GM18861 (cell line): ENCODE measurements around the gene LMOD2.
A peak's percentile ranks its signal among the peaks of the same experiment; 100 is the strongest.
"Not testable (repeated sequence)": the region's sequence is repeated elsewhere in the genome, so short reads cannot be mapped to it uniquely, and the experiment has no call there.

Experiments
- ATAC-seq: cut with Tn5 transposase; IDR thresholded peaks from one replicate; pipeline ENCODE4 v1.9.1; 2021; ENCODE audit not compliant: unreplicated experiment

The LMOD2 gene, protein sequence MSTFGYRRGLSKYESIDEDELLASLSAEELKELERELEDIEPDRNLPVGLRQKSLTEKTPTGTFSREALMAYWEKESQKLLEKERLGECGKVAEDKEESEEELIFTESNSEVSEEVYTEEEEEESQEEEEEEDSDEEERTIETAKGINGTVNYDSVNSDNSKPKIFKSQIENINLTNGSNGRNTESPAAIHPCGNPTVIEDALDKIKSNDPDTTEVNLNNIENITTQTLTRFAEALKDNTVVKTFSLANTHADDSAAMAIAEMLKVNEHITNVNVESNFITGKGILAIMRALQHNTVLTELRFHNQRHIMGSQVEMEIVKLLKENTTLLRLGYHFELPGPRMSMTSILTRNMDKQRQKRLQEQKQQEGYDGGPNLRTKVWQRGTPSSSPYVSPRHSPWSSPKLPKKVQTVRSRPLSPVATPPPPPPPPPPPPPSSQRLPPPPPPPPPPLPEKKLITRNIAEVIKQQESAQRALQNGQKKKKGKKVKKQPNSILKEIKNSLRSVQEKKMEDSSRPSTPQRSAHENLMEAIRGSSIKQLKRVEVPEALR

DNA sequence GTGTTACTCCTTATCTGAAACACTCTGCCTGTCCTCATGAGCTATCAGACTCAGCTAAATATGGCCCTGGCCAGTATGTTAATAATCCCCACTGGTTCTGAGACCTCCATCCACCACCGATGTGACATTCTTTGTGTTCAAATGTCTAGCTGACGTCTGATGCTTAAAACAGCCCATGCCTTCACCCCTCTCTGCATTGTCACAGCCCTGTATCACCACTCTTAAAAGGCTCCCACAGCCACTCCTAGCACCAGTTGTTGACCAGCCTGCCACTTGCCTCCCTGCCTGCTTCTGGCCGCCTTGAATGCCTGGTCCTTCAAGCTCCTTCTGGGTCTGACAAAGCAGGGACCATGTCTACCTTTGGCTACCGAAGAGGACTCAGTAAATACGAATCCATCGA lies at the start of gene LMOD2:
Gene LMOD2 (plus strand): TSS at position 253 of the 400 bp plus-strand sequence. CDS start 98 bp downstream, at position 351.
- no peak for ATAC-seq

DNA sequence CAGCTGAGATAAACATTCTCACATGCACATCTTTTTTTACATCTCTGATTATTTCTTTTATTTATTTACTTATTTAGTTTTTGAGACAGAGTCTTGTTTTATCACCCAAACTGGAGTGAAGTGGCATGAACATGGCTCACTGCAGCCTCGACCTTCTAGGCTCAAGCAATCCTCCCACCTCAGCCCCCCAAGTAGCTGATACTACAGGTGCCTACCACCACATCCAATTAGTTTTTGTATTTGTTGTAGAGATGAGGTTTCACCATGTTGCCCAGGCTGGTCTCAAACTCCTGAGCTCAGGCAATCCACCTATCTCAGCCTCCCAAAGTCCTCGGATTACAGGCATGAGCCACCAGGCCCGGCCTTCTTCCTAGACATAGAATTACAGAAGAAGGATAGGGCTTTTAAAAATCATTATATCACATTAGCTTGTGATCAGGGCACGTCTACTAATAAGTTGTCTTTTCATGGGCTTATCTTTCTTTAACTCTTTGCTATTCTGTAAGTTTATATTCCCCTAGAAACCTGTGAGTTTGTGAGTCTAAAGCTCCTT lies 48.2 kb upstream of the LMOD2 start:
- no peak for ATAC-seq

DNA sequence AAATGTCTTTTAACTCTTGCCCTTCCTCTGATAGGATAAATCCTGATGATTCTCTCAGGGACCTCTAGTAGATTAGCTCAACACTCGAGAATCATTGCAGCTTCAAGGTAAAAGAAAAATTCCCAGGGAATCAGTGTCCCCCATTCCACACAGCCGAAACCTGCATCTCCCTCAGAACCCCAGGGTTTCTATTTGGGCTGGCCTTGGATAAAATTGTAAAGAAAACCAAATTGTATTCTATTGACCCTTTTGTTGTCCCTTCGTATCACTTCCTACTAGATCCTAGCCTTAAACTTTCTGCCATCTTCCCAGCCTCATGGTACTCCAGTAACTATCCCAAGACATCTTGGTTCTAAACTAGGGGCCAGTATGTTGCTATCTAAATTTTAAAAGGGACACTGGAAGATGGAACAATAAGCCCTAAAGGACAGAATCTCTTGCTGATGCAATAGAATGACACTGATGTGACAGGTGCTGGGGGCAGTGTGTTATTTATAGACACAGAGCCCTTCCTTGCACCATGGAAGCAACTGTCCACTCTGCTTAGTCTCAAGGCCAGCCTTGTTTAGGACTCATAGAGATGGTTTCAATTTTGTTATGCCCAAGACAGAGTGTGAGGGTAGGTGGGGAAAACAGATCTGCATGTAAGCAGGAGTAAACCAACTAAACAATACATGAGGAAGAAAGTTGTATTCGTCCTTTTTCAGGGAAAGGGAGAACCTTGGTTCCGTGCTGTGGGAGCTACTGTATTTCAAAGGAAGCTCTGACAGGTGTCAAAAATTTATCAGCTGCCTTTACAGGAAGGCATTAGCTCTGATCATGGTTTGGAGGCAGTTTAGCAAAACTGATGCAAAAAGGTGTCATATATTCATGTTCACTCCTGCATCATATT lies 46.4 kb upstream of the LMOD2 start:
- ATAC-seq = no peak

DNA sequence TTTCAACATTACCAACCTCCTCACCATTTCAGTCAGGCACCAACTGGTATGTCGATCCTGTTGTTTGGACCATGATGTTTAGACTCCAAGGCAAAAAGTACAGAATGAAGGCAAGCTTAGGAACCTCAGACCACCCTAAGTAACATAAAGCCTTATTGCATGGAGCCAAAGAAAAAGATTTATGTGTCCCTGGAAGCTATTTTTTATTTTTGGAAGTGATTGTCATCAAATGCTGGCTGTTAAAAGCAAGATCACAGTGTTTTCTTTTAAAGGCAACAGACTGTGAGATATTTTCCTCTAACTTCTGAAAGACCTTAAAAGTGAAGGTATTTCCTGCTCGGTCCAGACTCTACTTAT lies 45.8 kb upstream of the LMOD2 start:
- no peak for ATAC-seq

DNA sequence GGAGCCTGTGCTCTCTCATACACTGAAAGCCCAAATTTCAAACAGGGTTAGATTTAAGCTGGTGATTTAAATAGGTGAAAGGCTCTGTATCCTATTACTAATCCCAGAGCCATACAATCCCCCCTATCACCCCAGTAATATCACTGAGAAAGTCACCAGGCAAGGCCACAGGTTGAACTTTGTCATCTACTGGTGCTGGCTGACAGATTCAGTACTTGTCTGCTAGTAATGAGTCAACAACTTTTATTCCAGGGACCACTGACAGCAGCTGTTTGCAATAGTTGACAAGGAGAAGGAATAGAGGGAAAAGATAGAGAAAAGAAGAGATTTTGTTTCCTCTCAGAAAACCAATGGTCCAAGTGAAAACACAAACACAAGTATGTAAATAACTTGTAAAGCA lies 43.6 kb upstream of the LMOD2 start:
- no peak for ATAC-seq

DNA sequence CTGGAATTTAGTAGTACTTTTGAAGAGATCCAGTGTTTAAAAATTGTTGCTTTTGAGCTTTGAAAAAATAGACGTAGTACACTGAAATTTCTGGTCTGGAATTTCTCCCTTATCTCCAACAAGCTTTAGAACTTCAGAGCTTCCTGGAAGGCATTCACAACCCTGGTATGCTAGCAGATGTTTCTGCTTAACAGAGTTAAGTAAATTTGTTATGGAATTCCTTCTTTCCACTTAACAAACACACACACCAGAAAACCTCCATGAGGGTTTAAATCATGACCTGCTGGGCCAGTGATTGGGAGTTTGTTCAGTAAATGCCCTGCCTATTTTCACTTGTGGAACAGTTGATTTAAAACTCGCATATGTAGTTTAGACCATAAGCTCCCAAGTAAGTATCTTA lies 40.3 kb upstream of the LMOD2 start:
- no peak for ATAC-seq

DNA sequence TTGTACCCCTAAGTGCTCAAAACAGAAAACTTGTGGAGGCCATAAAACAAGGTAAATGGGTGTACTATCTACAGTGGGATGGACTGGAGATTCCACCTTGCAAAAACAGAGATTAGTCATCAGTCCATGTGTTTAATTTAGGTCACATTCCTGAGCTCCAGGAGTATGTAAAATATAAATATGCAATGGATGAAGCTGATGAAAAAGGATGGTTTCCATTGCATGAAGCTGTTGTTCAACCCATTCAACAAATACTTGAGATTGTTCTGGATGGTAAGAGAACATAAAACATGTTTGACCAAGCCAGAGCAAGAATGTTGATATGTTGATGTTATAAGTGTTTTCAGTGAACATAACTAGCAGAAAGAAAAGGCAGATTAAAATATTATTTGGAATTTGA lies 39.4 kb upstream of the LMOD2 start:
- ATAC-seq = no peak

DNA sequence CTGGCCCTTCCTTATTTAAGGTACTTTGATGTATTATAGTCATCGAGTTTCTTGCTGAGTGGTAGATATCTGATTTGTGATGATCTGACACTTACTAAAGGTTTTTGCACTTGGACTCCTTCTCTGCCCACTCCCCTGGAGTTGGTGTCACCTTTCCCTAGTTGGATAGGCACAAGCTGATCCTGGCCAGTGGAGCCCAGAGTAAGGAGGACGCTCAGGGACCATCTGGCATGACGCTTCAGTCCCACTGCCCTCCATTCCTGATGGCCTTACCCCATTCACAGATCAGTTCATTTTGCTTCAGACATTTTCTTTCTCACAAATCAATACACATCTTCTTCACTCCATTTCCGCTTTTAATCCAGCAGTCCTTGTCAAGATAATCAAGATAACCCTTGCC lies 34.0 kb upstream of the LMOD2 start:
- no peak for ATAC-seq

DNA sequence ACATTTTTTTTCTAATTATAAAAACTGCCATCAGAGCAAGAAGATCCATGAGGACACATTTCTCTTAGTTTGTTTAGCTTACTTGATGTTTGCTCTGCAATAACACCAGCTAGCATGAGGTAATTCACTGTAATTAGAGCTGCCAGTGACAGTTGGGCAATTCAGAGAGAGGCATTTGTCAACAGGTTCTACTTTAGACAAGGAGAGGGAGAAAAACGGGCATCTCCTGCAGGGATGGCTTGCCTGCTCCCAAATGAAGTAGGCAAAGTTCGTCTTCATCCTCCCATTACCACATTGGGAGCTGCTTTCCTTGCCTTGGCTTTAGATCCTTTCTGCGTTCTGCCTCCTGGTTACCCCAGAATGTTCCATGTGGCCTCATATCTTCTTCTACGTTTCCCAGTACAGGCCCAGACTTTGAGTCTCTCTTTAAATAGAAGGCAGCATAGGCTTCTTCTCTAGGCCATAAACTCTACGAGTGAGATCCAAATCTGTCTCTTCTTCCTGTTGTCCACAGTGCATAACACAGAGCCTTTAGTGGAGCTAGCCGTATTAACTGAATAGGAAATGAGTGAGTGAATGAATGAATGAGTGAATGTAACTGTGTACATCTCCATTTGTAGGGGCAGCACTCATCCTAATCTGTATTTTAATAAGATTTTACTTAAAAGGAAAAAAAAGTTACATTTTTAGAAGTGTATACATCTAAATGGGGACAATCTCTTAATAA lies 32.8 kb upstream of the LMOD2 start:
- no peak for ATAC-seq

DNA sequence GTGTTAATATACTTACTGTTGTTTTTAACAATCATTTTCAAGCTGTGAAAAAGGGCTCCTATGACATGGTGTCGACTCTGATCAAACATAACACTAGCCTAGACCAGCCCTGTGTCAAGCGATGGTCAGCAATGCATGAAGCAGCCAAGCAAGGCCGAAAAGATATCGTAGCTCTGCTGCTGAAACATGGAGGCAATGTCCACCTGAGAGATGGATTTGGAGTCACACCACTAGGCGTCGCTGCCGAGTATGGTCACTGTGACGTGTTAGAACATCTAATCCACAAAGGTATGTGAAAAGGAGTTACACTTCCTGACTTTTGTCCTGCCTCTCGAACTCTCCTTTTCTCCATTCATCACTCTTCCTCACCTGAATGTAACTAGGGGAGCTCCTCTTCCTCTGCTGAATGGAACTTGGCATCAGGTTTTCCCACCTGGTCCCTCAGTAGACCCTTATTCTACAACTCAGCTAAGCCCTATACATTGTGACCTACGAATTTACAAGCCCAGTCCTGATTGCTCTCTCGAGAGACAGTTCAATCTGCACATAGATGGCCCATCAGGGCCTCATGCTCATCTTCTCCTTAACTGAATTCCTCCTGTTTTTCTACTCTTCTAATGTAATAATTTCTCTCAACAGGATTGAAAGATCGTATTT lies 31.0 kb upstream of the LMOD2 start:
- ATAC-seq = peak; percentile 94

DNA sequence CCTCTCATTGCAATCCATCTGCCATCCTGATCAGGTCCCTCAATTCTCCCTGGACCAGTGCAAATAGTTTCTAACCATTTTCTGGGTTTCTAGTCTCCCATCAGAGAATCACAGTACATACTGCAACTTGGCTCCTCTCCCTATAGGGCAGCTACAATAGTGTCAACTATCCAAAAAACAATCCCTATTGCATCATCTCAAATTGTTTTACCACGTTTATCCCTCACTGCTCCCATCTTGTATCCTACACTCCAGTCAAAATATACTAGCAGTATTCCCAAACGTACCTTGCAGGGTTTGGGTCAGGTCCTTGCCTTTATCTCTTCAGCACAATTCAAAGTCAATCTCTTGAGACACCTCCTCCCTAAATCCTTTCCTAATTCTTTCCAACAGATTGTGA lies 30.4 kb upstream of the LMOD2 start:
- ATAC-seq = no peak

DNA sequence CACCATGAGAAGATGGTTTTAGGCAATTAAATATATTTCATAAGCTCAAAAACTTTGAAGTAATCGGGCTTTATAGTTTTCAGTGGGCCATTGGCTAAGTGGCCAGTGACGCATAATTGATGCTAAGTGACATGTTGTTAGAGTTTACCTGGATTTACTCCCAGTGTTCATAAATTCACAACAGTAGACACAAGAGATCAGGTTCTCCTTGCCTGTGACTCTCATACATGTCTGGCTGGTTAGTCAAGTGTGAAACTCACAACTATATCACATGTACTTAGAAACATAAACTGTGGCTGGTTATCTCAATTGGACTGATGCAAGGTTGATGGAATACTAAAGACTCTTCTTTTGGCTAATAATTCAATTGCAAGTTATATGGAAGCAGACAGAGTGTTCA lies 27.8 kb upstream of the LMOD2 start:
- ATAC-seq = no peak

DNA sequence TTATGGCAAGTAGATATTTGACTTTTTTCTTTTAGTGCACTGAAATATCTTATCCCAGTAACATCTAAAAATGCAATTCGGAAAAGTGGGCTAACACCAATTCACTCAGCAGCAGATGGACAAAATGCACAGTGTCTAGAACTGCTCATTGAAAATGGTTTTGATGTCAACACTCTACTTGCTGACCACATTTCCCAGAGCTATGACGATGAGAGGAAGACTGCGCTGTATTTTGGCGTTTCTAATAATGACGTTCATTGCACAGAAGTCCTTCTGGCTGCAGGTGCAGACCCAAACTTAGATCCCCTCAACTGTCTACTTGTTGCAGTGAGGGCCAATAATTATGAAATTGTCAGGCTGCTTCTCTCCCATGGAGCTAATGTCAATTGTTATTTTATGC lies 26.8 kb upstream of the LMOD2 start:
- no peak for ATAC-seq

DNA sequence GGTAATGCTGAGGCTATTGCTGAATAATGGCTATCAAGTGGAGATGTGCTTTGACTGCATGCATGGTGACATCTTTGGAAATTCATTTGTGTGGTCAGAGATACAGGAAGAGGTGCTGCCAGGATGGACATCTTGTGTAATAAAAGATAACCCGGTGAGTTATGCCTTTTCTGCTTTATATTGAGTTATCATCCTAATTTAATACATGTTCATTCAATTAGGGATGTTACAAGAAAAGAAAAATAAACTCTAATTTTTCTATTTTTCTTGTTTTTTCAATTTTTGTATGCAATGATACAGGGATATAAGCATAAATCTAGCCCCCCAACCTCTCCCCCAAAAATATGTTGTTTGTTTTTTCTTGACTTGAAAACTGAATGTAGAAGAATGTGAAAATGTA lies 26.4 kb upstream of the LMOD2 start:
- ATAC-seq = no peak

DNA sequence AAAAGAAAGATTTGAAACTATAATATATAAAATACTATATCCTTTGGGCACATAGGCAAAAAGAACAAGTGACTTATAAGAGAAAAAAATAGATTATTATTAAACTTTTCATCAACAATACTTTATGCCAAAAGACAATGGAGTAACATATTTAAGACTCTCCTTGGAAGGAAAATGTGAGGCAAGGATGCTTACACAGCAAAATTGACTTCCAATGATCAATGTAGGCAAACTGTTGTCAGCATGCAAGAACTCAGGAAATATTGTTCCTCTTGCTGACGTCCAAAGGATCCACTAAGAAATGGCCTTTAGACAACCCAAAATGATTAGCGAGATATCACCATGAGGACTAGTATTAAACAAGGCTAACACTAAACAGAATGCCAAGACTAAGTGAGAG lies 22.9 kb upstream of the LMOD2 start:
- no peak for ATAC-seq

DNA sequence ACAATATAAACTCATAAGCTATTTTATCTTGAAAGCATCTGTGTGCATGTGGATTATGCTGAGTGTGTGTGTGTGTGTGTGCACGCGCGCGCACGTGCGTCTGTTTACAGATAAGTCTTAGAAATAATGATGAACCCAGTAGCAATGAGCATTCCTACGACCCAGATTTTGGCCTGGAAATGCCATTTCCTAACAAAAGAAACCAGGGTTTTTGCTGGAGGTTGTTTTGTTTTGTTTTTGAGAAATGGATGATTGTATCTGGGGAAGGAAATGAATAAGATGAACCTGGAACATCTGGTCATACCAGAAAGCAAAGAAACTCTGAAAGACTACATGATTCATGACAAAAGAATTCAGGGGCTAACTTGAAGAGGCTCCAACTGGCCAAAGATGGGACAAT lies 22.1 kb upstream of the LMOD2 start:
- no peak for ATAC-seq

DNA sequence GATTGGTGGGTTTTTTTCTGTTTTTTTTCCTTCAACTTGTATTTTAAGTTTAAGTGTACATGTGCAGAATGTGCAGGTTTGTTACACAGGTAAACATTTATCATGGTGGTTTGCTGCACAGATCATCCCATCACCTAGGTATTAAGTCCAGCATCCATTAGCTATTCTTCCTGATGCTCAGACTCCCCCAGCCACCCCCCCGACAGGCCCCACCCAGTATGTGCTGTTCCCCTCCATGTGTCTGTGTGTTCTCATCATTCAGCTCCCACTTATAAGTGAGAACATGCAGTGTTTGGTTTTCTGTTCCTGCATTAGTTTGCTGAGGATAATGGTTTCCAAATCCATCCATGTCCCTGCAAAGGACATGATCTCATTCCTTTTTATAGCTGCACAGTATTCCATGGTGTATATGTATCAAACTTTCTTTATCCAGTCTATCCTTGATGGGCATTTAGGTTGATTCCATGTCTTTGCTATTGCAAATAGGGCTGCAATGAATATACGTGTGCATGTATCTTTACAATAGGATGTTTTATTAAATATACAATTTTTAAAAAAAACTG lies 21.6 kb upstream of the LMOD2 start:
- ATAC-seq = not testable (repeated sequence)

DNA sequence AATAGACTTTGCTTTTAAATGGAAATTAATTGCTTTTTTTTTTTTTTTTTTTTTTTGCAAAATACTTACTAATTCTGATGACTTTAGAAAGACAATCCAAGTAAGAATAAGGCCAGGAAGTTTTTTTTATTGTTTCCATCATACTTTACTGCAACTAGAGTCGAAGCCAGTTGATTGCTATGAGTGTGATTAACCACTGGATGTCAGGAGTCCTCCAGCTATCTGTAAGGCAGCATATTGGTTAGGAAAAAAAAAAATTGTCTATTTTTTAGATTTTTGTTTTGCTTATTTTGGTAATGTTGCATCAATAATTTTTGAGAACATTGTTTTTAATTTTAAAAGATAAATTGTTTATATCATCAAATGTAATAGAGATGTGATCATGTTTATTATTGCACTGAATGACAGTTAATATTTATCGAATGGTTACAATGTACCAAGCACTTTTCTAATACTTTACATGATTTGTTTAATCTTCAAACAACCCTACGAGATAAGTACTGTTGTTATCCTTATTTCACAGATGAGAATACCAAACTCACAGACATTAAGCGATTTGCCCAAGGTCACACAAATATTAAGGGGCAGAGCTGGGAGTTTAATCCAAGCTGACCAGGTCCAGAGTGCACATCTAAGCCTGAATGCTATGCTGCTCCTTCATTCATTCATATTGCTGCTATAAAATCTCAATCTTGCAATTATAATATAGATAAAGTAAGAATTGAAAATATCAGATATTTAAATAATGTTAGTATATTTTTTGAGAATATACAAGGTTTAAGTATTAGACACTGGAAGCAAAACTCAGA lies 19.9 kb upstream of the LMOD2 start:
- ATAC-seq = peak; percentile 51

DNA sequence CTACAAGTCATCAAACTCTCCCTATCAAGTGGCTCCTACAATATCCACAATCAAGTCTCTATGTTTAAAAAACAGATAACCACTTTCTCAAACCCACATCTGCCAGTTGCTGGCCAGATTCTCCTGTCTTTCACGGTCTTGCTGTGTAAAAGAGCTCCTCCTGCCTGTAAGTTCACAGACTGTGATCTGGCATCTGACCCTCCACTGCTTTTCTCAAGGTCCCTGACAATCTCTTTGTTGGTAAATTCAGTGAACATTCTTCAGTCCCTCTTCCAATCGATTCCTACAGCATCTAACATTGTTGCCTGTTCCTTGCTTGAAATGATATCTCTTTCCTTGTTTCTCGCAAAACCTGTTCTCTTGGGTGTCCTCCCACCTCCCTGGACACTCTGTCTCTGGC lies 18.5 kb upstream of the LMOD2 start:
- ATAC-seq = no peak
